GM19099 (cell line): ENCODE measurements around the gene SPRN.
"Not testable (repeated sequence)": the region's sequence is repeated elsewhere in the genome, so short reads cannot be mapped to it uniquely, and the experiment has no call there.

Experiments
- POLR2A ChIP-seq: IDR thresholded peaks from 3 replicates; pipeline ENCODE4 v1.6.1; 2011; ENCODE audit warnings: low read depth; ENCODE audit not compliant: insufficient read length; ENCODE audit errors: extremely low read depth

SPRN gene

GRCh38 chr10:133424601-133425000 is at the start of gene SPRN:
SPRN (minus strand) TSS chr10:133424625; CDS start chr10:133423681, 944 bp downstream.
- not testable (repeated sequence) for TF ChIP-seq POLR2A

GRCh38 chr10:133474027-133474426 is 49.6 kb upstream of the SPRN start:
- TF ChIP-seq POLR2A: no peak

GRCh38 chr10:133473270-133473669 is 48.8 kb upstream of the SPRN start:
- no peak for TF ChIP-seq POLR2A

DNA sequence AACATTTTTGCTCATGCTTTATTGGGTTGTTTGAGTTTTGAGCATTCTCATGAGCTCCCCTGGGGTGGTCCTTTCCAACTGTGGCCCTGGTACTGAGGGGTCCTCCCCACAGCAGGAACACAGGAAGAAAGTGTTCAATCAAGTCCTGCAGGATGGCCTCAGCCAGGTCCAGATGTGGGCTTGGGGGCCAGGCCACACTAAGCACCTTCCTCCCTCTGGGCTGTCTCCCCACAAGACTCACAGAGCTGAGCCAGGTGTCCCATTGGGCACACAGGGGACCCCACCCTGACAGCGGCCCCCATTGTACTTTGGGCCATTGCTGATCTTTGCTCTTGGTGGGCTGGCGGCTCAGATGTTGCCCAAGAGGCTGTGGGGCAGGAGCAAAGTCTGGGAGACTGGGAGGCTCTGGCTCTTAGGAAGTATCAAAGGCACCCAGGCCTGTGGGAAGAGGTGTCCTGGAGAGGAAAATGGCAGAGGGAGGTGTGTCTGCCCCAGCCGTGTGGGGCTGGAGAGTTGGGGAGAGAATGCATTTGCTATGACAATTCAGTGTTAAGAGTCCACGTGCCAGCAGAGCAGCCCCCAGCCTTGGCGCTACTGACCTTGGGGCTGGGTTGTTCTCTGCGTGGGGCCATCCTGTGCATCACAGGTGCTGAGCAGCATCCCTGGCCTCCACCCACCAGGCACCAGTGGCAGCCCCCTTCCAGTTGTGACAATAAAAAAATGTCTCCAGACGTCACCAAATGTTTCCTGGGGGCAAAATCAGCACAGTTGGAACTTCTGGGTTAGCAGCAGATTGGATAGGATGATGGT is 47.1 kb upstream of the SPRN start:
- TF ChIP-seq POLR2A: no peak

DNA sequence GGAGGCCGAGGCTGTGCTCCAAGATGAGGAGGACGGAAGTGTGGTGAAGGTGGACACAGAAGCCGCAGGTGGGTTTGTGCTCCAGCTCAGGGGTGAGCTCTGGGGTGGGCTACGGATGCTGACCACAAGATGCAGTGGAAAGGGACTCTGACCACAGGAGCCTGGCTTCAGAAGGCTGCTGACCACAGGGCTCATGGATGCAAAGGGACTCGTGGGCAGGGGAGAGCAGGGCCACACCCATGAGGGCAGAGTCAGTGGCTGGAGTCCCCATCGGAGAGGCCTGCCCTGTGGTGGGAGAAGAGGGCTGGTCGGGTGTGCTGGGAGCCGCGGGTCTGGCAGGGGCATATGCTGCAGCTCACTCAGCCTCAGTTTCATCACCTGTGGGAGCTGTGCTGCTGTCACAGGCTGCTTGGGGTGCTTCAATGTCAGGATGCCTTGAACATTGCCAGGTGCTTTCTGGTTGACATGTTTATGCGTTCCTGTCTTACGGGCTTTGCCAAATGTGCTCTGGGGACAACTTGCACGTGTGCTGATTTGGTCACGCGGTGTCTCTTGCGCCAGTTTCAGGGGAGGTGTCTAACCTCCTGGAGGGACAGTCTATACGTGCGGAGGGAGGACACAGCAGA is 43.0 kb upstream of the SPRN start:
- TF ChIP-seq POLR2A: no peak

- TF ChIP-seq POLR2A: no peak
Observed at GRCh38 chr10:133466683-133467275, 42.4 kb upstream of the SPRN start.

GRCh38 chr10:133465950-133466474 is 41.6 kb upstream of the SPRN start:
- TF ChIP-seq POLR2A: no peak

DNA sequence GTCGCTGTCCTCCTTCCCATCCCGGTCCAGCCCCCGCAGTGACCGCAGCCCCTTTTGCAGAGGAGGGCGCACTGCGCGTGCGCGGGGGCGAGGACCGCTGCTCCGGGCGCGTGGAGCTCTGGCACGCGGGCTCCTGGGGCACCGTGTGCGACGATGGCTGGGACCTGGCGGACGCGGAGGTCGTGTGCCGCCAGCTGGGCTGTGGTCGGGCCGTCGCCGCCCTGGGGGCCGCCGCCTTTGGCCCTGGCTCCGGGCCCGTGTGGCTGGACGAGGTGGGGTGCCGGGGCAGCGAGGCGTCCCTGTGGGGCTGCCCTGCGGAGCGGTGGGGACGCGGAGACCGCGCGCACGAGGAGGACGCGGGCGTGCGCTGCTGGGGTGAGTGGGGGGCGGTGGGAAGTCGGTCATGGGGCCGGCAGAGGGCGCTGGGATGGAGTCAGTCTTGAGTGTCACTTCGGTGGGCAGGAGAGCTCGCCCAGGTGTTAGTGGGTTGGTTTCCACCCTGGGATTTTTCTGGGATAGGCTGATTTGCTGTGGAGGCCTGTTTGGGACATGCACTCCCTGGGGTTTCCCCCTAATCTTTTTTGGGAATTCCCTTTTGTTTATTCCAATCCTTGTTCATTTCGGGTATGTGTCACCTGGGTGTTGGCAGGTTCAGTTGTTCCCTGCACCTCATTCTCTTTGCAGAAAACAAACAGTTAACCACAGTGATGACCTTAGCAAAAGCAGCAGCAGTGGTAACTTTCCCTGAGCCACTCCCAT is 40.9 kb upstream of the SPRN start:
- no peak for TF ChIP-seq POLR2A

DNA sequence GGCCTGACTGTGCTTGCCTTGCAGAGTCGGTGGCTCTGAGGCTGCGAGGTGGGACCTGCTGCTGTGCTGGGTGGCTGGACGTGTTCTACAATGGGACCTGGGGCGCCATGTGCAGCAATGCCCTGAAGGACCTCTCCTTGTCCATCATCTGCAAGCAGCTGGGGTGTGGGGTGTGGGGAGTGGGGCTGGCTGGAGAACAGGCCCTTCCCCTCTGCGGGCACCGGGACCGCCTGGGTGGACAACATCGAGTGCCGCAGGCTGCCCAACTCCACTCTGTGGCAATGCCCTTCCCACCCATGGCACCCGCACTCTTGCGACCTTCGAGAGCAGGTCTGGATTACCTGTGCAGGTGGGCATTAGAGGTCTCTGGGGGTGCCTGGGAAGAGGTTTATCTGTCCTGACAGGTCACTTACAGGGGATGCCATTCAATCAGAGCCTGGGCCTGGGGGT is 40.2 kb upstream of the SPRN start:
- no peak for TF ChIP-seq POLR2A

GRCh38 chr10:133462512-133463305 is 38.3 kb upstream of the SPRN start:
- no peak for TF ChIP-seq POLR2A

GRCh38 chr10:133461841-133462240 is 37.4 kb upstream of the SPRN start:
- TF ChIP-seq POLR2A: no peak

DNA sequence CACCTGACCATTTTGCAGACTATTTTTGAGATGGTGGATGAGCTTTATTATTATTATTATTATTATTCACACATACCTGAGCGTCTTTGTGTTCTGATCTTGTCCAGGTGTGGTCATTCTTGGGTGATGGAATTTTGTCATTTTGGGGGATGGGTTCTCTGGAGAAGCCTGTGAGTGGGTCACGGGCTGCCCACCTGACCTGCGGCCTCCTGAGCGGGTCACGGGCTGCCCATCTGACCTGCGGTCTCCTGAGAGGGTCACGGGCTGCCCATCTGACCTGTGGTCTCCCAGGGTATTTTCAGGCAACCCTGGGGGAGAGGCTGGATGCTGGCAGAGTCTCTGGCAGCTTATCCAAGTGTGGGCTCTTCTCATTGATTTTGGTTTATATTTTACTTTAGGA is 36.6 kb upstream of the SPRN start:
- no peak for TF ChIP-seq POLR2A

DNA sequence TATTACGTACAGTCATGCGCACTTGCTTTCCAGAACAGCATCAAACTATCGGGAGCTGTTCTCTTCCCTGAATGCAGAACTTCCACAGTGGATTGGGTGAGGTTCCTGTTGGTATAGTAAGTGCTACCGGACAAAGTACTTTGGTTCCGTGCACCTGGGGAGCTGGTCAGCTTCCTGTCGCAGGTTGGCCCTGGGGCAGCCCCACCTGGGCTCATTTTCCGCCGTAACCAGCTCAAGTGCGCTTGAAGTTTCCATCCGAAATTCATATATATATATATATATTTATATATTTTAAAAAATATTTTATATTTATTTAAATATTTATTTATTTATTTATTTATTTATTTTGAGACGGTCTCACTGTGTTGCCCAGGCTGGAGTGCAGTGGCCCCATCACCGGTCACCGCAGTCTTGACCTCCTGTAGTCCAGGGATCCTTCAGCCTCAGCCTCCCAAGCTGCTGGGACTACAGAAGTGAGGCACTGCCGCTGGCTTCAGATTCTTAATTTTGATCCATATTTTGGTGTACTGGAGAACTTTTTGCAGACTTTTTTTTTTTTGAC is 35.9 kb upstream of the SPRN start:
- TF ChIP-seq POLR2A: no peak

GRCh38 chr10:133459454-133460207 is 35.2 kb upstream of the SPRN start:
- TF ChIP-seq POLR2A: no peak
